Globus pallidus (tissue), 1 donor: ENCODE data around the gene CSRP3.

Experiments used
- DNase-seq: peaks from one replicate; pipeline ENCODE4 v3.0.0-alpha.2; 2015; ENCODE audit warnings: low spot score

Gene CSRP3

DNA sequence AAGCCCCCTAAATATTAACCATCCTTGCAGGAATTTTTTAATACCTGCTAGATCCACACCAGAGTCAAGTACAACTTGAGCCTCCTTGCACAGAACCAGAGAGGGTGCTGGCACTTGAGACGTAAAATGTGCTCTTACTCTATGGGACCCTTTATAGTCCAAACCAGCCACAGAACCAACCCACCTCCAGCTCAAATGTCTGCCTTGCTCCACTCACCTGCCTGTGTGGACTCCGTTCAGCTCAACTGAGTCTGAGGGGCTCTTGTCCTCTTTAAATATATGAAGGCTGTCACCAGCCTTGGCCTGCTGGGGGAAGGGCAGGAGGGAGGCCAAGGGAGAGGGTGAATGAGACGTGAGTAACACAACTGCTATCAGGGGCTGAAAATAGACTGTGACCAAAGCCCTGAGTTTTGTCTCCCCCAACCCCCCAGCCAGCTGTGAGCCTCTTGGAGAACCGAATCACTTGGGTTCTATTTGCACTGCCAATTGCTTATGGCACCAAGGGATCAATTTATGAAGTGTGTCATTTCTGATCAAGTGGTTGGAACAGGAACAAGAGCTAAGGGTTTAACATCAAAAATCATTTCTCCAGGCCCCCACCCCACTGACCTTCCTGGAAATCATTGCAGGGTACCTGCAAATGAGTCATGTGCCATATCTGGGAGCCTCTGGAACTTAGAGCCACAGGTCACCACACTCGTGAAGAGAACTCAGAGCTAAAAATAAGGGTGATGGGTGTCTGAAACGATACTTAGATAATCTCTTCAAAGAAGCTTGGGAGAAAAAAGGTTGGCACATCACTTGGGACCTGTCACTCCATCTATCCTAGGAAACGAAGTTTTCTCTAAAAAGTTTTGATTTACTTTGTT, at the start of gene CSRP3:
CSRP3 (minus strand) TSS at position 247 of the 869 bp plus-strand sequence. CDS start 9,535 bp downstream, outside the sequence.
- DNase-seq, result no peak

DNA sequence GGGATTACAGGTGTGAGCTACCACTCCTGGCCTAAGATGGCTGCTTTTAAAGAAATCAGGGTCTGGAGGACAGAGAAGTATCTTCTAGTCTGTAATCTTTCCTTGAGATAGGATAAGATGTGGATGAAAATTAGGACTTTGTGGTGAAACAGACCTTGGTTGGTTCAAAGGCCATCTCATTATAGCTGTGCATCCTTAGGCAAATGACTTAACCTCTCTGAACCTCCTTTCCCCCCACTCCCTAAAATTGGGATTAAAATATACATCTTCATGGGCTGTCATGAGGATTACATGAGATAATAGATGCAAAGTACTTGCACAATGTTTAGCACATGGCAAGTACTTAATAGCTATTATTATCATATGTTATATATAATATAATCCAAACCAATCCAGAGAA, 49.8 kb upstream of the CSRP3 start:
- no peak for DNase-seq

DNA sequence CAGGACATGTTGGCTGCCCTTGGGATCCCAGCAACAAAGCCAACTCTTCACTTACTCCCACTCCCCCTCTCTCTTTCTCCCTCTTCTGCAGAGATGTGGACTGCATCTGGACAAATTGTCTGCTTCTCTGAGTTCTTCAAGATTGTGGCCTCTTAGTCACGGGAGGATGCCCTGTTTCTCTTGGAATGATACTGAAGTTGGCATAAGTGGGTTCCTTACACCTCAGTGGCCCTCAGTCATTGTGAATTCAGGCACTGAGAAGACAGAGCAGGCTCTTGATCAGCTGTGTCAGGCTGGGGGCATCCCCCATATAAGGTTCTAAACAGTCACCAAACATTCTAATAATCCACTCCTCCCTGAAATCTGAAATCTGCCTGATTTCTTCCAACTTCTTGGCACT, 45.0 kb upstream of the CSRP3 start:
- DNase-seq, result no peak

DNA sequence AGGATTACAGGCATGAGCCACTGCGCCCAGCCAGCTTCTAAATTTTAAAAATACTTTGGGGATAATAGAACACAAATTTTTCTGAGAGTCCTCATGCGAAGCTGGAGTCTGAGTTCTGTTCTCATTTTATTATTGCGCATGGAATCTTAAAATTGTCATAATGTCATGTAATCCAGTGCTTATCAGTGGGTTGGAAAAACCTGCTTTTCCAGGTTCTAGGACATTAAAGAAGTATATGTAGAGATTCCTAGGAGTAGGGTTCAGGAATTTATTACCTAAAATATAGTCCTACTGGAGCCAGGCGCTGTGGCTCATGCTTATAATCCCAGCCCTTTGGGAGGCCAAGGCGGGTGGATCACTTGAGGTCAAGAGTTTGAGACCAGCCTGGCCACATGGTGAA, 43.6 kb upstream of the CSRP3 start:
- no peak for DNase-seq

DNA sequence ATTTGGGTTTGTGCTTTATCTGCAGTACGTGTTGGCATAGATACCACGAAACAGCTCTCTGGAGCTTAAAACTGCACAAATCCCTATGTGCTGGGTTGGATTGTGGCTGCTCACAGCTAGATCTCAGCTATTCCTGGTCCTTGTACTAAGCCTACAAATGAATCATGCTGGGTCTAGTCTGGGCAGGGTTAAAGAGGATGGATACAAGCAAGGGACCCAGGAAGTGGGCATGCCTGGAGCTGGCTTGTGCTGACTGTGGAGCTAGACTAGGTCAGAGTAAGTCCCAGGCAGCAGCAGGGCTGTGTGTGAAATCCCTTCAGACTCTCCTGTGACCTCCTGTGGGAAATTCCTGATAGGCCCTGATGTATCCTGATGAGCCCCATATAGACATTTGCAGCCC, 42.8 kb upstream of the CSRP3 start:
- no peak for DNase-seq

DNA sequence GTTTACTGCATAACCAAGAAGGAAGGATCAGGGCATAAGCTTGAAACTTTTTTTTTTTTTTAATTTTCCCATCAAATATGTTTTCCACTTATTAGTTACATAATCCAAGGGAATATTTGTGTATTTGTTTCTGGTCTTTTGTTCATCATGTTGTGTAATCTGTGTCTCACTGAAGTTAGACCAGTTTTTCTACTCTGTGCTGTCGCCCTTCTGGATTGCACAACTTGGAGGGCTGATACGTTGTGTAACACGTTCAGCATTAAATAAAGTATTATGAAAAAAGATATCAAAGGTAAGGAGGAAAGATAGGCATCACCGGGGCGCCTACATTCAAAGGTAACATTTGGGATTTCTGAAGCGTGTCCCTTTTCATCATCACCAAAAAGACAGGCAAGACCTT, 42.3 kb upstream of the CSRP3 start:
- DNase-seq, result no peak

DNA sequence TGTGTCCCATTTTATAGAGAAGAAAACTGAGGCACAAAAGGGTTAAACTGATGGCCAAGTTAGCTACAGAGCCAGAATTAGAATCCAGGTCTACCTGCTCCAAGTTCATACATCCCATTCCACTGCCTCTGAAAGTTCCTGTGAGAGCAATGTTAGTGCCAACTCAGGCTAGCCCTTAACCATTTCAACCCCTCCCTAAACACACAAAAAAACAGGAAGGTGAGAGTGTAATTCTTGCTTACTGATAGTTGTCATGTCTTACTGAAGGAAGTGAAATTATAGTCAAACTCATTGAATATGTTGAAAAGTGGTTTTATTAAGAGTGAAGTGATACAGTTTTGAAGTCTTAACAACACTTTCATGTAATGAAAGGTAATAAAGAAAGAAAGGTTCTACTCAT, 41.8 kb upstream of the CSRP3 start:
- DNase-seq, result no peak

DNA sequence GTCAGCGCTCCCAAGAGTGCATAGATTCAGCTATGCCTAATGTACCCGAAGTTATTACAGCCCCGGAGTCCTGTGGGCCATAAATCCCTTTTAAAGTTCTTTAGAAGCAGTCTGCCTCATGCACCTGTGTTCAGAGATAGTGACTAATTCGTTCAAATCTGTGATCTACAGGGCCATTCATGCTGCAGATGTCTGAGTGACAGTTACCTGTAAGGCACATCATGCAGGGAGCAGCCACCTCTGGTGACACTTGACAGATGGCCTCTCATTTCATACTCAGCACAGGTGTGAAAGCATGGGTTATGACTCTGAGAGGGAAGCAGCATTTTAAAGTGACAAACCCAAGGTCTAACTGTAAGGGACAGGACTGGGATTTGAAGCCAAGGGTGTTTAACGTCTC, 41.4 kb upstream of the CSRP3 start:
- DNase-seq, result no peak

DNA sequence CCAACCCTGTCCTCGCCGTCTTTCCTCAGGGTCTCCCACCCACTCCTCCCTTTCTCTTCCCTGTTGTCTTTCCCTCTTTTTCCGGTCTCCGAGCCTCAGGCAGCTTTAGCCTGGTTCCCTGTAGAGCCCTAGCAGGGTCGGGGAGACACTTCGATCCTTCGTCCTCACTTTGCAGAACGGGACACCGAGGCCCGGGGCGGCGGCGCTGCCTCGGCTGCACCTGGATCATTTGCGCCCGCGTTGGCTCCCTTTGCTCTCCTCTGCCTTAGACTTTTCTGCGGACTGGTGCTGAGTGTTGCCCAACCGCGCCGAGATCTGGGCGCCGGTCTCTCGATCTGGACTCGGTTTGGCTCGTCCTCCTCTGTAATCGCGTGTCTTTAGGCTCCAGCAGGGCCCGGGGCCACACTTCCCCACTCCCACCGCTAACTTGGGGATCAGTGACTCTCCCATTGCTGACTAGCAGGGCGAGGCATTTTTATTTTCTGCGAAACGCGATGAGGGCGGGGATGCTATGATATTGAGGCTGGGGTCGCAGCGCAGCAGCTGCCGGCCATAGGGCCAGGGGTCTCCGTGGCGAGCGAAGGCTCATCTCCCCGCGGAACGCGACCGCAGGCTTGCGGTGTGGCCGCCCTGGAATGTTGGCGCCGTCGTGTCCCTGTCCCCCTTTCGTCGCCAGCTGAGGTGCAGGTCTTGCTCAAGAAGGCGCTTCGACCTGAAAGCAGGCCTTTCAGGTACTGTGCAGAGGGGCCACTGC, 40.6 kb upstream of the CSRP3 start:
- no peak for DNase-seq

DNA sequence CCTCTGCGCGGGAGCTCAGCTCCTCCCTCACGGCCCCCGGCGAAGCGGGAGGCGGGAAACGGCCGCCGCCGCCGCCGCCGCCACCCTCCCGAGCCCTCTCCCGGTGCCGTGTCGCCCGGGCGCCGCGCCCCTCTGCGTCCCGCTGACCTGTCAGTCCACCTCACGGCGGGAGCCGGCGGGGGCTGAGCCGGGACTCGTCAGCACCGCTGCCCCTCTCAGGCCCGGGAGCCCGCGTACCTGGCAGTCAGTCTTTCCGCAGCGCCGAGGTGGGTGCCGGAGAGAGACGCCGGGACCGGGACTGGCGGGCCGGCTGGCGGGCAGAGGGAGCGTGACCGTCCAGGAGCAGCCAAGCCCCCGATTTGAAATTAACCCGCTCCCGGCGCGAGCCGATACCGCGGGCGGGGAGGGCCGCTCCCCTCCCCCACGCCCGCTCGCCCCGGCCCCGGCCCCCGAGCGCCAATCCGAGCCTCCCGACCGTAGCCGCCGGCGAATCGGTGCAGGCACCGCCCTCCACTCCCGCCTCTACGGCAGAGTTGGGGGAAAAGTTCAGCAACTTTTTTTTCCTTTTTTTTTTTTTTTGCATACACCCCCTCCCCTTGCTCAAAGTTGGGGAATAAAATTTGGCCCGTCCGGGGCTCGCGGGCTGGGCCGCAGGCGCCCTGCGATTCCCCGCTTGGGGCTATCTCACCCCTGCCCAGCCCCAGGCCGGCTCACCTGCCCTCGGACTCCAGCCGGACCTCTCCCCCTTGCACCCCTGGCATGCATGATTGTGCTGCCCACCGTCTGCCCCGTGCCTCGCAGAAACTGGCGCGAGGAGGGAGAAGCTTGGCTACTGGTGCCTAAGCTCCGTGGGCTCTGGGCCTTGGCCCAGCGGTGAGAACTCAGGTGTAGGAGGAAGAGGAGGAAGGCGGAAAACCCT, 39.7 kb upstream of the CSRP3 start:
- DNase-seq, result no peak

DNA sequence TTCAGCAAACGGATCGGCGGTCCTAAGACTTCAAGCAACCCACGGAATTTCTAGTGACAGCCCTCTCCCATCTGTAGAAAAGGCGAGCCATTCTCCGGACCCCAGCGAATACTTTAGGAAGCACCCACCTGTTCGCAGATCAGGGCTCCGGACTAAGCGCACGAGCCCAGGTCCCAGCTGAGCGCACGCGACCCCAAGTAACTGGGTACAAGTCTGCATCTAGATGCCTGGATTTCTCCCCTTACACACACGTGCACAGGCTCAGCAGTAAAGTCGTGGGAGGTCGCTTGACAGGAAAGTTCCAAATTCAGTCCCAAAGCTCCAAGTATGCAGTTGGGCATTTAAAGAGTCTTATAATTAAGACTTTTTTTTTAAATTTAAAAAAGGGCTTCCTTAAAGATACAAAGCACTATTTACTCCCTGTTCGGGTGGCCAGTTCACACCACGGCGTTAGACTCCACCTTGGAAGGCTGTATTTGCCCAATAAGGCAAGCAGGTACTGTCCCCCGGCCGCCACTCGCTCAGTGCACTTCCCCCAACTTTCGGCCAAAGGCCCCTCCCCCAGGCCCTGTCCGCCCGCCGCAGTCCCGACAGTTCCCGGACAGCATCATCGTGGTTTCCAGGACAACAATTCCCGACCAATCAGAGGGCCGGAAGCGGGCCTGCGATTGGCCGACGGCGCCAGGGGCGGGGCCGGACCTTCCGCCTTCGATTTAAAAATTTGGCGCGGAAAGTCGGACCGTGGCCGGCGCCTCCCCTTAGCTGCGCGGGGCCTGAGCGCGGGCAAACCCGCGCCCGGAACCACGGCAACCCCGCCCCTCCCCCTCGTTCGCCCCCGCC, 38.9 kb upstream of the CSRP3 start, which contains the start of gene E2F8:
E2F8 (minus strand) TSS at position 526 of the 840 bp plus-strand sequence. CDS start 824 bp downstream, outside the sequence.
- peak; percentile 87 for DNase-seq

DNA sequence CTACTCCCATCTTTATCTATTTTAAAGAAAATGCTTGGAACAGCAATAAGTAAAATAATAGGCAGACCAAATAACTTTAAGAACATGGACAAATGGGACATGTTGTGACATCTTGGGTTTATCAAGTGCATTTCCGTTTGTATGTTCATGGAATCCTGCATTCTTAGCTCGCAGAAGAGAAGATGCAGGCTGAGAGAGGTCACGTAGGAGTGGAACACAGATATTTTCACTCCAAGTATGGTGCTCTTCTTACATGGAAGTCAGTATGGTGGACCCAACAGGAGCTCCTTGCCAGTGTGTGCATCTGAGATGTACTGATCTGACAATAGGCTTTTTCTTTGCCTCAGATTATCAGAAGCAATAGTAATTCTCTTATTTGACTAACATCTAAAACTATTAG, 37.3 kb upstream of the CSRP3 start:
- no peak for DNase-seq

DNA sequence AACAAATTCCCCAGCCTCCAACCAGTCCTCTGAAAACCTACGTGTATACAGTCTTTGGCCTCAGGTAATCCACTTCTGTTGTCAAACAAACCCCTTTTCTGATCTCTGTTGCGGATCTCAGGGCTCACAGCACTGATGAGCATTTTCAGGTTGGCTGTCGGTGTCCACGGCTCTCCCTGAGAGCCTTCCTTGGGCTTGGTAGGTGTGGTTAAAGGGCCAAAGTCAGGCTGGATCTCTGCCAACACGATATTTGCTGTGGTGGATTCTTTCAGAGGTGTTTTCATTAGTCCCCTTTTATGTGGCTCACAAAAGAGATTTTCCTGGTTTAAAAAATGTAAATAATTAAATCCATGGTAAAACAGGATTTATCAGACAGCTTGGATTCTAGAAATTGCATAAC, 36.0 kb upstream of the CSRP3 start:
- no peak for DNase-seq

DNA sequence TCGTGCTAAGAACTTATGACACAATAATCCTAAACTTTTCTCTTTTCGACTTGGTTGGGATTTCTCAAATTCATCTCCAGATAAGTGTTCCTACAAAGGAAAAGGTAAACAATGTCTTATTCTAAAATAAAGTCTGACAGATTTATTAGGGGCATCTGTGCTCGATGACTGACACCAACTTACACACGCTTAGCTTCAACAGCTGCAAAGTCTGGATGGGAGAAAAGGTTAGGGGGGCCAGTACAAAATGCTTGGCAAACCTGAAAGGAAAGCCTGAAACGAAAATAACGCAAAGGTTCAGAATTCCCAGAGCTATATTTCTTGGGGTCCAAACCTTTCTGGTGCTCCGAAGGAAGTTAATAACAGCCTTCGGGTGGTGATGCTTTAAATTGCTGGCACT, 35.6 kb upstream of the CSRP3 start:
- no peak for DNase-seq

DNA sequence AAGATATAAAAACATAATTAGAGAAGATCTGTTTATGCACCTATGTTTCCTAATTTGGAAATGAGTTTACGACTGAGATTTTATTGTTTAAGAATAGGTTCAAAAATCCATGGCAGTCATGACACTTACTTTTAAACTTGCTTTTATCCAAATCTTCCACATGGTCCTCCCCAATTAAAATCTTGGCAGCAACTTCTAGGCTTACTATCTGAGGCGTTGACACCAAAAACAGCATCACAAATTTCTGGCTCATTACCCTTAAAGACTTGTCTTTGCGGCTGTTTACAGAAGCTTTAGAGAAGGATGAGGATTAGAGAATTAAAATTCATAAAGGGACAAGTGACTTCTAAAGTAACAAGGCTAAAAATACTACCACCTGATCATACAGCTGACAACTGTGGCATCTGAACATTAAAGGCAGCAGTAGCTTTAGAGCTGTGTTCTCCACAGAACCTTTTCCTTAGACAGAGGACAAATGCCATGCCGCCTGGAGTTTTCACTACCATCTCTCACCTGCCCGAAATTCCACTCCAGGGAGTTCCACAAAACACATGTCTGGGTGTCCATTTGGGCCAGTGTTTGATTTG, 32.5 kb upstream of the CSRP3 start:
- no peak for DNase-seq

DNA sequence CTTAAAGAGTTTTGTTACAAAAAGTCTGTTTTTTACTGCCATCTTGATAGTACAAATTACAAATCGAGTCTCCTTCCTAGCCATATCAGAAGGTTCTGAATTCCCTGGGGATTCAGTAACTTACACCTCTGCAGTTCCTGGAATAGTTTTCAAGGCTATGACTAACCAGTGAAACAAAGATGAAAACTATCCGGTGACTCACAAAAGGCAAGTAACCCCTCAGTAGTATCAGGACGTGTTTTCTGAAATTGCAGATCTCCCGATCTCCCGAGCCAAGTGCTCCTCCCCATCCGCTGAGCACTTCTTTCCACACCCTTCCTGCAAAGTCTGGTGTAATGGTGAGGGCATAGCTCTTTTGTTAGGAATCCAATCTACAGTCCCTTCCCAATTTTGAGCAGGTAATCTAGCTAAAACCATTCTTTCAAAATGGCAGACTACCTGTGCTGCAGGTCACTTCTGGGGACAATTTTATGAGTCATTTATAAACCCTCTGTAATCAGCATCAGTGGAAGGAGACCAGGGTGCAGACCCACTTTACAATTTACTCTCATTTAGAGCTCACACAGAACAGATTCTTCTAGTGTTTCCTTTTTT, 31.2 kb upstream of the CSRP3 start:
- DNase-seq, result no peak

DNA sequence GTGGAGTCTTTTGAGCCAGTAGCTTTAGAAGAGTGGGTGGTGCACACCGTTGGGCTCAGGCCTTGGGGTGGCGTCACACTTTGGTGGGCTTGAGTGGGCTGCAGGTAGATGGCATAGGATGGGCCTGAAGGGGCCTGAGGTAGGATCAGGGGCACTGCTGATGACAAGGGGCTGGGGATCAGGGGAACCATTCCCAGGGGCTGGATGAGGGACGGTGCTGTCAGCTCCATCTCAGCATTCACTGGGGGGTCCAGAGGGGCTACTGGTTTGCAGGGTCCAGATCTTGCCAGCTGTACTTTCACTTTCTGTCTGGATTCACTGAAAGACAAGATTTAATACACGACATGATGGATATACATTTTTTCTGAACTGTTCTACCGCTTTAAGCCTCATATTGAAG, 27.9 kb upstream of the CSRP3 start:
- DNase-seq, result no peak

DNA sequence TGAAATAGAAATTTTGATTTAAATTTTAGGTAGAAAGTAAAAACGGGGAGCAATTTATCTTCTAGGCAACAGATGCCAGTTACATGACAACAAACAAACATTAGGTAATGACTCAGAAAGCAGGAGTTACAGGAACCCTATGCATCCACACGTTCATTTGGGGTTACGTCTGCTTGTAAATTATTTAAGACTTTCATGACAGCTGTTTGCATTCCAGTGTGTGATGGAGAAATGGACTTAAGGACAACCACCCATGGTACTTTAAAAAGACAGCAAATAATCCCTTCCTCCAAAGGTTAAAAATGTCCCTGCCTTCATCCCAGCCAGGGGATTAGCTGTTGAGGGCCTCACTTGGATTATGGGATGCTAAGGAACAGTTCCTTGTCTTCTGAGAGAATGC, 27.2 kb upstream of the CSRP3 start:
- DNase-seq, result no peak

DNA sequence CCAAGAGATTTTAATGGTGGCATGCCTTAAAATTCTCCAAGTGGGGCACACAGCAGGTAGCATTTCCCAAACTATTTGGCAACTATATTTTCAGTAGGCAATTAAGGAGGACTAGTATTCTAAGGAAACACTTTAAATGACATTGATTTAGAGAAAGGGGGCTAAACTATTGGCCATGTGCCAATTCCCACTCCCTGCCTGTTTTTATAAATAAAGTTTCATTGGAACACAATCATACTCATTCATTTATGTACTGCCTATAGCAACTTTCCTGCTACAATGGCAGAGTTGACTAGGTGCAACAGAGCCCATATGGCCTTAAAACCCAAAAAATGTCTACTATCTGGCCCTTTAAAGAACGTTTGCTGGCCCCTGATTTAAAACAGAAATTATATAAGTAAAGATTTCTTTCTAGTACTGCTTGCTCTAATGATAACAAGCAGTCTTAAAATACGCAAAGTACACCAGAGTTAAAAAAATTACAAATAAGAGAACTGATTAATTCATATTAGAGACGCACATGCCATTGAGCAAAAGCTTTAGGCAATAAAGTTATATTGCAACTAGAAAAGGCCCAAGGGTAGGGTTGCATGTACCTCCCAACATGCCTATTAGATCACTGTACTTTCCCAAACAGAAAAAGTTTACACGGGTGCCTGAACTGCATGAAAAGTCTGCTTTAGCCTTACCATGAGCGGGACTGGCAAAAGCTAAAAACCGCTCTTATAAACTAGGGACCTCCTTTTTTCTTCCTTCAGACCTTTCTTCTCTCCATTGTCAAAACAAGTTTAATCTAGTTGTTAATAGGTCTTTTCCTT, 24.8 kb upstream of the CSRP3 start:
- no peak for DNase-seq

DNA sequence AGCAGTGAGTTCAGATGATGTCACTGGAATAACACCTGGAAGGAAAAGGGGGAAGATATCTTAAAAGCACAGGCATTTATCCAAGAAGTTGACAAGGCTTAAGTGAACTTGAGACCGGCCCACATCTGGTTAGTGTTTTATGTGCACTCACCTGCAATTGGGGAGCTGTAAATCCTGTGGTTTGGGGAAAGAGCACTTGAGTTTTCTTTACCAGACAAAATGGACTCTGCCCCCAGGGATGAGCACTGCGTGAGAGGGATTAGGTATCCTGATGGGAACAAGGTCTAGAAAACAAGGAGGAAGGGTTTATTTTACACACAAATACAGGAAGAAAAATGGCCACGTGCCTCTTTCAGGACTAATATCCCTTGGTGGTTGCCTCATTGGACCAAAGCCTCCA, 23.8 kb upstream of the CSRP3 start:
- DNase-seq, result no peak
